HFF-Myc (cell line): Measurements from ENCODE around the gene SYNJ2.
A peak's percentile ranks its signal among the peaks of the same experiment; 100 is the strongest.

Source experiments
- DNase-seq: peaks from one replicate; pipeline ENCODE4 v3.0.0-alpha.2; 2011; ENCODE audit warnings: low read depth; ENCODE audit errors: extremely low read depth
- H3K4me3 ChIP-seq: replicated peaks from 2 replicates; pipeline ENCODE4 v1.5.1; 2011; ENCODE audit warnings: low read depth, mild to moderate bottlenecking, control low read depth, low read length
- CTCF ChIP-seq: IDR thresholded peaks from 2 replicates; pipeline ENCODE4 v1.5.1; 2012; ENCODE audit warnings: mild to moderate bottlenecking, low read depth, low read length, control low read depth; ENCODE audit errors: missing control alignments

The SYNJ2 gene

DNA sequence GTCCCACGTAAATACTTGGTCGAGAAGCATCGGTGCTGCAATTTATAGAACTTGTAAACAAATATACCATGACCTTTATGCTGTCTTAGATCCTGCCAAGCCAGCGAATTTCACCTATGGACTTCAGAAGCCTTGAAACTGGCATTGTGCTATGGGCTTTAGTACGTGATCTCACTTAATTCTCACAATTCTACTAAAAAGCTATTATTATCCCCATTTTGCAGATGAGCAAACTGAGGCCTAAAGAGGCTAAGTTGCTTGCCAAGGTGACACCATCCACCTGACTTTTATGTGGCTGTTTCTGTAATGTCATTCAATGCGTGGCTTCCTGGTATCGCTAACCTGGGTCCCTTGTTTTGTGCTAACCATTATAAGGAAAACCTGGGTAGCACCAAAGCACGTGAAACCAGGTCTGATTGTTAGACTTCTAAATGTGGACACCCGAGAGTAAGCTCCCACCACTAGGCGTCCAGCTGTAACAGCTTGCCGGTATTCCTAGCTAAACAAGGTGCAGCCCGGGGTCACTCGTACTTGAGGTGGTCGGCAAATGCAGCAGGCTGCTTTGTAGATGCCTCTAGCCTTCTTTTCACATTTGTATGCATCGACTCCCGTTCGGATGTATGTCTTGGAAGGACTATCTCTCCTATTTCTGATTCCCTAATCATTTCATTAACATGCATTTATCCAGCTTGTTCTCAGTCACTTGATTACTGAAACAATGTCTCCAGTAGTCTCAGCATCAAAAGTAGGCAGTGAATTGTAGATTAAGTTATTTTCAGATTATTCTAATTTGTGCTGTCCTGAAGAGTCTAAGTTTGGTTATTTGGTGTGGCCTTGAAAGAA, 1.1 kb downstream of the SYNJ2 start:
- TF ChIP-seq CTCF: peak; percentile 32
- no peak for DNase-seq
- H3K4me3 ChIP-seq: peak overlapping the region; percentile 68

DNA sequence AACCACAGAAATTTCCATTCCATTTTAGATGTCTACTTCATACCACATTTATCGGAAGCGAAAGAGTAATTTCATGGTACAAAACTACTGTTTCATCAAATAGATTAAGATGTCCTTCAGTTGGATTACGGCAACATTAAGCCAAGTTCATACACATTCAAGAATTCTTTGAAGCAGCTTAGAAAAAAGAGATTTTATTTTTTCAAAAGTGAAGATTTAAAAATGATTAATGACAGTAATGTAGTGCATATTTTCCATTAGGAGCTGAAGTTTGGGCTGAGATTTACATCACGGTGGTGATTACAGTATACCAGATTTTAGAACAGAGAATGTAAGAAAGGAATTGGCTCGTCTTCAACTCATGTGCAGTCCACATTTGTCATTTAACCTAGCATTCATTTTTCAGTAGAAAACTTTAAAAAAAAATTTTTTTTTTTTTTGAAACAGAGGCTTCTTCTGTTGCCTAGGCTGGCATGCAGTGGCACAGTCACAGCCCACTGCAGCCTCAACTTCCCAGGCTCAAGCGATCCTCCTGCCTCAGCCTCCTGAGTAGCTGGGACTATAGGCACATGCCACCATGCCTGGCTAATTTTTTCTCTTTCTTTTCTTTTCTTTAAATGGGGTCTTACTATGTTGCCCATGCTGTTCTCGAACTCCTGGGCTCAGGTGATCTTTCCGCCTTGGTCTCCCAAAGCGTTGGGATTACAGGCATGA, 1.9 kb downstream of the SYNJ2 start:
- peak overlapping the region; percentile 68 for H3K4me3 ChIP-seq
- no peak for DNase-seq
- no peak for TF ChIP-seq CTCF

GRCh38 chr6:157984128-157984527, 2.5 kb downstream of the SYNJ2 start:
- no peak for TF ChIP-seq CTCF
- H3K4me3 ChIP-seq: peak overlapping the region; percentile 68
- DNase-seq: no peak

DNA sequence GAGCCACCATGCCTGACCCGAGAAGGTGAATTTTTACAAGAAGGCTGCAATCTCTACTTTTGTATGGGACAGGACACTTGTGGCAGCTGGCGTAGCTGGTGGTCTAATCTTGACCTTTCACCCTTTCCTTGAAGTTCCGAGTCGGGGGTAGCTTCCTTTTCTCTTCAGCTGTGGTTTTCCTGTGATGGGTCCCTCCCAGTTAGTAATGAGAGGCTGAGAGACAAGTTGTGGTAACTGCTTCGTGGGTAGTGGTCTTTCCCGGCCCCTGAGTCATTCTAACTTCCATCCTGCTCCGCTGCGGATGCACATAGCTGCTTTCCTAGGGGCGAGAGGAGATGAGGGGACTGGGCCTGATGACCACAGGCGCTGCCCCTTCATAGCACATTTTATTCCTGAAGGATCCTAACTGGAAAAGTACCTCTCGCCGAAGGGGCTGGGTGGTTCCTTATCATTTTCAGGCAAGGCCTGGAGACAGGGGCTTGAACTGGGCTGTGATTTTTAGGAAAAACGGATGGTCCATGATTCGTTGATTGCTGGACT, 3.1 kb downstream of the SYNJ2 start:
- no peak for TF ChIP-seq CTCF
- no peak for DNase-seq
- H3K4me3 ChIP-seq: peak overlapping the region; percentile 68

DNA sequence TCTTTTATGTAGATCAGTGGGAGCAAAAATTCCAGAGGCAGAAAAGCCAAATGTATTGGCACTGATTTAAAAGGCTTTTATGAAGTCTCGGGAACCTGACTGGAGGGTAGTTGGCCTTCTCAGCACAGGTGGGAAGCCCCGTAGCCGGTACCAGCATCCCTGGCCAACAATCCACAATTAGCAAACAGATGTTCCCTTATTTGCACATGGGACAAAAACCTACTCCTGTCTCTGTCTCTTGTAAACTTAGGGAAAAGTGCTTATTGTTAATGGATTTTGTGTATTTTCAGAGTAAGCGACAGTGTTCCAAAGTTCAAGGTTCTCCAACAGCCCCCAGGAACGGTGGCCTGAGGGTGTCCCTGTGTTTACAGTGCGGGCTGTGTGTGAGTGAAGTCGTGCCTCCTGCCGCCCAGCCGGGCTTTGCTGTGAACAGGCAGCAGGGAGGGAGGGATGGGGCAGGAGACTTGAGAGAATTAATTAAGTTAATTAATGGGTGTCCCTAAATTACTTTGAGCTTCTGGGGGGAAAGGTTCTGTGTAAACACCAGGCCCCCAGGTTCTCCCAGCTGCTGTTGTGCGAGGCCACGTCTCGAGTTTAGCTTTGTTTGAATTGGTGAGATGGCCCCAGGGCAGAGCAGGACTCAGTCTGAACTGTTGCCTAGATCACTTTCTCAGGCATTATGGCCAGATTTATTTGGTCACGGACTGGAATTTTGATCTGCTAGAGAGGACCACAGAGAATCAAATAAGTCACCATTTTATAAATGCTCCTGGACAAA, 3.9 kb downstream of the SYNJ2 start:
- peak overlapping the region; percentile 68; the same call in 1 of the 2 replicates for H3K4me3 ChIP-seq
- no peak for TF ChIP-seq CTCF
- DNase-seq: no peak
